Activated CD4-positive, alpha-beta T cell treated with anti-CD3 and anti-CD28 coated beads, Interleukin-10, Interleukin-2, amounts not matched to agents 100 ng/mL and 50 ng/mL, durations not matched to agents 16 hours and 8 hours (primary cell): Measurements from ENCODE around the gene HMGB3.
"Not testable (repeated sequence)": the region's sequence is repeated elsewhere in the genome, so short reads cannot be mapped to it uniquely, and the experiment has no call there.

ENCODE experiments used
- DNase-seq: peaks from one replicate; pipeline ENCODE4 v3.0.0-alpha.2; 2020

The HMGB3 gene

GRCh38 chrX:150982788-150983520 is at the start of gene HMGB3:
Gene HMGB3, plus strand, starts transcription at chrX:150983335. Its CDS starts 2,265 bp downstream, at chrX:150985600.
- peak; percentile 93 for DNase-seq

- no peak for DNase-seq
These were observed 49.2 kb upstream of the HMGB3 start for GRCh38 chrX:150933945-150934350.

- DNase-seq = no peak
These were observed 48.7 kb upstream of the HMGB3 start for GRCh38 chrX:150934453-150934852.

- no peak for DNase-seq
These were observed 47.7 kb upstream of the HMGB3 start for GRCh38 chrX:150935467-150935866.

GRCh38 chrX:150936556-150936955 is 46.6 kb upstream of the HMGB3 start:
- DNase-seq = no peak

GRCh38 chrX:150940844-150941495 is 42.2 kb upstream of the HMGB3 start:
- DNase-seq = no peak

- no peak for DNase-seq
These were observed 41.6 kb upstream of the HMGB3 start for GRCh38 chrX:150941580-150941979.

GRCh38 chrX:150942942-150943594 is 40.1 kb upstream of the HMGB3 start:
- DNase-seq = no peak

GRCh38 chrX:150944233-150944632 is 38.9 kb upstream of the HMGB3 start:
- DNase-seq = no peak

- DNase-seq = no peak
These were observed 28.2 kb upstream of the HMGB3 start for GRCh38 chrX:150954951-150955350.

GRCh38 chrX:150955590-150955989 is 27.5 kb upstream of the HMGB3 start:
- DNase-seq = no peak

GRCh38 chrX:150958177-150958576 is 25.0 kb upstream of the HMGB3 start:
- no peak for DNase-seq

GRCh38 chrX:150959557-150959956 is 23.6 kb upstream of the HMGB3 start:
- no peak for DNase-seq

- DNase-seq = no peak
These were observed 21.5 kb upstream of the HMGB3 start for GRCh38 chrX:150961631-150962030.

GRCh38 chrX:150964416-150964815 is 18.7 kb upstream of the HMGB3 start:
- DNase-seq = not testable (repeated sequence)

GRCh38 chrX:150966235-150966634 is 16.9 kb upstream of the HMGB3 start:
- no peak for DNase-seq

GRCh38 chrX:150966742-150967141 is 16.4 kb upstream of the HMGB3 start:
- no peak for DNase-seq

- no peak for DNase-seq
These were observed 15.3 kb upstream of the HMGB3 start for GRCh38 chrX:150967786-150968185.

- no peak for DNase-seq
These were observed 14.0 kb upstream of the HMGB3 start for GRCh38 chrX:150968862-150969720.

GRCh38 chrX:150972450-150972849 is 10.7 kb upstream of the HMGB3 start:
- DNase-seq = no peak

GRCh38 chrX:150975655-150976390 is 7.3 kb upstream of the HMGB3 start:
- no peak for DNase-seq

- DNase-seq = no peak
These were observed 5.5 kb upstream of the HMGB3 start for GRCh38 chrX:150977411-150978162.
